ENCODE measurements around the gene SRGAP1.
"Not testable (repeated sequence)": the region's sequence is repeated elsewhere in the genome, so short reads cannot be mapped to it uniquely, and the experiment has no call there.

The SRGAP1 gene

GRCh38 chr12:64157110-64157509, 312.6 kb downstream of the SRGAP1 start:
- no peak for DNase-seq
- no peaks in the 10 kb centered on the region for H3K4me1 Mint-ChIP-seq
- no peaks in the 10 kb centered on the region for H3K36me3 Mint-ChIP-seq (ENCODE audit: low read depth)
- H3K27me3 Mint-ChIP-seq (ENCODE audit: low read depth, poor library complexity), result no peaks in the 10 kb centered on the region
- no peak for TF ChIP-seq CTCF (IDR thresholded peaks at IDR 0.05)
- no peaks in the 10 kb centered on the region for H3K9me3 Mint-ChIP-seq
- H3K4me3 Mint-ChIP-seq, result no peak overlapping the region
- H3K27ac Mint-ChIP-seq, result no peak overlapping the region

GRCh38 chr12:64160021-64160710, 315.7 kb downstream of the SRGAP1 start:
- H3K27me3 Mint-ChIP-seq (ENCODE audit: low read depth, poor library complexity), result peaks cover 5% of the 10 kb centered on the region
- no peak for TF ChIP-seq CTCF (IDR thresholded peaks at IDR 0.05)
- no peaks in the 10 kb centered on the region for H3K36me3 Mint-ChIP-seq (ENCODE audit: low read depth)
- no peak overlapping the region for H3K4me3 Mint-ChIP-seq
- H3K27ac Mint-ChIP-seq, result peak overlapping the region; percentile 7
- DNase-seq, result no peak
- peaks cover 5% of the 10 kb centered on the region for H3K9me3 Mint-ChIP-seq
- H3K4me1 Mint-ChIP-seq, result no peaks in the 10 kb centered on the region

- DNase-seq, result no peak
- peaks cover 5% of the 10 kb centered on the region for H3K27me3 Mint-ChIP-seq (ENCODE audit: low read depth, poor library complexity)
- no peaks in the 10 kb centered on the region for H3K4me1 Mint-ChIP-seq
- peaks cover 10% of the 10 kb centered on the region for H3K9me3 Mint-ChIP-seq
- TF ChIP-seq CTCF (IDR thresholded peaks at IDR 0.05), result no peak
- peak overlapping the region; percentile 7 for H3K27ac Mint-ChIP-seq
- no peaks in the 10 kb centered on the region for H3K36me3 Mint-ChIP-seq (ENCODE audit: low read depth)
- no peak overlapping the region for H3K4me3 Mint-ChIP-seq
Observed at GRCh38 chr12:64160711-64161060, 316.2 kb downstream of the SRGAP1 start.

GRCh38 chr12:64166606-64167005, 322.1 kb downstream of the SRGAP1 start:
- not testable (repeated sequence) for H3K27ac Mint-ChIP-seq

GRCh38 chr12:64167041-64167440, 322.5 kb downstream of the SRGAP1 start:
- peaks cover 21% of the 10 kb centered on the region for H3K9me3 Mint-ChIP-seq
- not testable (repeated sequence) for H3K27ac Mint-ChIP-seq; H3K4me3 Mint-ChIP-seq; DNase-seq; H3K27me3 Mint-ChIP-seq (ENCODE audit: low read depth, poor library complexity); H3K4me1 Mint-ChIP-seq; H3K36me3 Mint-ChIP-seq (ENCODE audit: low read depth)

More at GRCh38 chr12:64166606-64167005, 322.1 kb downstream of the SRGAP1 start:
- not testable (repeated sequence) for H3K4me1 Mint-ChIP-seq; DNase-seq; H3K27me3 Mint-ChIP-seq (ENCODE audit: low read depth, poor library complexity); H3K36me3 Mint-ChIP-seq (ENCODE audit: low read depth); H3K4me3 Mint-ChIP-seq
- H3K9me3 Mint-ChIP-seq, result peaks cover 21% of the 10 kb centered on the region

- Mint-ChIP-seq H3K4me1 (peaks cover 5% of the 10 kb centered on the region), H3K36me3 (ENCODE audit: low read depth) (no peaks in the 10 kb centered on the region), H3K27me3 (ENCODE audit: low read depth, poor library complexity) (no peaks in the 10 kb centered on the region), H3K9me3 (peaks cover 17% of the 10 kb centered on the region), H3K4me3 (no peak overlapping the region), H3K27ac (no peak overlapping the region)
- DNase-seq, result no peak
- TF ChIP-seq CTCF (IDR thresholded peaks at IDR 0.05), result no peak
Observed at GRCh38 chr12:64170024-64170423, 325.5 kb downstream of the SRGAP1 start.

- TF ChIP-seq CTCF (IDR thresholded peaks at IDR 0.05), result no peak
- no peak overlapping the region for H3K4me3 Mint-ChIP-seq
- H3K36me3 Mint-ChIP-seq (ENCODE audit: low read depth), result no peaks in the 10 kb centered on the region
- H3K27me3 Mint-ChIP-seq (ENCODE audit: low read depth, poor library complexity), result no peaks in the 10 kb centered on the region
- DNase-seq, result no peak
- peaks cover 5% of the 10 kb centered on the region for H3K4me1 Mint-ChIP-seq
- H3K9me3 Mint-ChIP-seq, result peaks cover 10% of the 10 kb centered on the region
- no peak overlapping the region for H3K27ac Mint-ChIP-seq
Observed at GRCh38 chr12:64170730-64171129, 326.2 kb downstream of the SRGAP1 start.
